ENCODE results near the gene RADIL.

RADIL gene

GRCh38 chr7:4768597-4769569, 114.6 kb downstream of the RADIL start:
- no peak for DNase-seq

- DNase-seq: no peak
Measured at GRCh38 chr7:4766666-4767519, 116.6 kb downstream of the RADIL start.

- DNase-seq: no peak
Measured at GRCh38 chr7:4765776-4766490, 117.6 kb downstream of the RADIL start.

GRCh38 chr7:4764402-4765007, 119.0 kb downstream of the RADIL start:
- no peak for DNase-seq

- DNase-seq: no peak
Measured at GRCh38 chr7:4763794-4764185, 119.7 kb downstream of the RADIL start.

GRCh38 chr7:4763091-4763793, 120.3 kb downstream of the RADIL start:
- DNase-seq: no peak

GRCh38 chr7:4762121-4763055, 121.1 kb downstream of the RADIL start:
- no peak for DNase-seq

- no peak for DNase-seq
Measured at GRCh38 chr7:4760952-4761351, 122.6 kb downstream of the RADIL start.

- no peak for DNase-seq
Measured at GRCh38 chr7:4759211-4759610, 124.3 kb downstream of the RADIL start.

GRCh38 chr7:4758791-4759190, 124.7 kb downstream of the RADIL start:
- no peak for DNase-seq

GRCh38 chr7:4758111-4758510, 125.4 kb downstream of the RADIL start:
- no peak for DNase-seq

GRCh38 chr7:4755045-4755444, 128.5 kb downstream of the RADIL start:
- DNase-seq: no peak

- DNase-seq: no peak
Measured at GRCh38 chr7:4754433-4755010, 129.0 kb downstream of the RADIL start.

GRCh38 chr7:4753598-4754432, 129.7 kb downstream of the RADIL start:
- DNase-seq: peak; percentile 90 to 91

- DNase-seq: no peak
Measured at GRCh38 chr7:4751398-4751947, 132.0 kb downstream of the RADIL start.

- DNase-seq: no peak
Measured at GRCh38 chr7:4749798-4750197, 133.7 kb downstream of the RADIL start.

GRCh38 chr7:4749363-4749762, 134.2 kb downstream of the RADIL start:
- no peak for DNase-seq
